Lower leg skin (tissue), 4 donors: ENCODE results near the gene FGF18. TPM values are rescaled to one million over a fixed set of nuclear protein-coding genes. Genes with fewer than 3 reads are reported as not detected.
"Not testable (repeated sequence)": the region's sequence is repeated elsewhere in the genome, so short reads cannot be mapped to it uniquely, and the experiment has no call there.

Source experiments
- DNase-seq, 2 donors: peaks; one replicate each; pipeline ENCODE4 v3.0.0-alpha.2; 2019; ENCODE audit warnings: low spot score in 2 of 2
- H3K4me3 ChIP-seq: fragments of 200-600 bp; sonication (generic); 2 replicates; pipeline ENCODE4 v1.5.1; 2017; ENCODE audit warnings: mild to moderate bottlenecking, low read depth; ENCODE audit not compliant: poor library complexity, severe bottlenecking
- CTCF ChIP-seq, 3 donors: fragments of 450-650 bp; IDR thresholded peaks; one replicate each; pipeline ENCODE4 v1.5.1; 2016; ENCODE audit warnings: antibody characterized with exemption in 3 of 3, mild to moderate bottlenecking in 3 of 3, moderate library complexity in 2 of 3
- POLR2A ChIP-seq, 2 donors: fragments of 450-650 bp; IDR thresholded peaks; one replicate each; pipeline ENCODE4 v1.6.1; 2016 to 2017; ENCODE audit warnings: antibody characterized with exemption in 2 of 2, mild to moderate bottlenecking in 1 of 2, moderate library complexity in 1 of 2
- WGBS, 2 donors: methylation state at CpG; one replicate each; pipeline ENCODE4 v1.1.5; 2018; 5-methylcytosine and 5-hydroxymethylcytosine counted together
- intact Hi-C: fragments of 100-400 bp; cut with DNase I; formaldehyde crosslinking; loops from one replicate; pipeline ENCODE4 v1.15.0; 2023; ENCODE audit warnings: low total_unique reads
- total RNA-seq, 4 donors: library from RNA; depleted of rRNA; stranded (reverse); fragments of >200 nt; gene quantifications; one replicate each; pipeline ENCODE4 v1.1.0, GENCODE V29; 2016

The FGF18 gene
- total RNA-seq, 4 donors from 2014 or later: 0.27 to 2.5 TPM; not detected in 2

DNA sequence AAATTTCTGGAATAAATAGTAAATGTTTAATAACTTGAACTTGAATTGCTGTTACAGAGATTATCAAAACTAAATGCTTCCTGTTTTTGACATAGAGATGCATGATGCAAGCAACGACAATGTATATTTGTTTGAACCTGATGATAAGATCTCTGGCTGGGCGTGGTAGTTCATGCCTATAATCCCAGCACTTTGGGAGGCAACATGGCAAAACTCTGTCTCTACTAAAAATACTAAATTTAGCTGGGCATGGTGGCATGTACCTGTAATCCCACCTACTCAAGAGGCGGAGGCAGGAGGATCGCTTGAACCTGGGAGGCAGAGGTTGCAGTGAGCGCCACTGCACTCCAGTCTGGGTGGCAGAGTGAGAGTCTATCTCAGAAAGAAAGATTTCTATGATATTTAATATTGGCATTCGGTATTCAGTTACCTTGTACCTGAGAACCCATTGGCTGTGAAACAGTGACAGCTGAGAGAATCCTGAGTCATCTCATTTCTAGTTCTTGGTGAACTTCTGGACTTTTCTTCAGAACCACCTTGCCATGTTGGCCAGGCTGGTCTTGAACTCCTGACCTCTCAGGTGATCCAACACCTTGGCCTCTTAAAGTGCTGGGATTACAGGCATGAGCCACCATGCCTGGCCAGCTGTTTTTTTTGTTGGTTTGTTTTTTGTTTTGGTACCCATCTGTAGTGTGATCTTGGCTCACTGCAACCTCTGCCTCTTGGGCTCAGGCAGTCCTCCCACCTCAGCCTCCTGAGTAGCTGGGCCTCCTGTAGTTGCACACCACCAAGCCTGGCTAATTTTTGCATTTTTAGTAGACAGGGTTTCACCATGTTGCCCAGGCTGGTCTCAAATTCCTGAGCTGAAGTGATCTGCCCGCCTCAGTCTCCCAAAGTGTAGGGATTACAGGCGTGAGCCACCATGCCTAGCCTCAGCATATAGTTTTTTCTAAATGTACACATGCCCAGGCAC is 10.0 kb upstream of the FGF18 start:
- H3K4me3 ChIP-seq: no peak overlapping the region
- WGBS, 2 donors: 82 to 85% methylated on average over 8 of the region's 8 CpGs
- intact Hi-C loops: loop anchor here (10.0 kb wide), 1 partner anchor 645 kb away; no protein-coding TSS in a partner anchor
- peak in 1 of 2 donors; percentile 32 for DNase-seq
- no peak for TF ChIP-seq POLR2A (IDR thresholded peaks at IDR 0.05)
- TF ChIP-seq CTCF (IDR thresholded peaks at IDR 0.05): no peak

- TF ChIP-seq CTCF (IDR thresholded peaks at IDR 0.05) (no peak), POLR2A (IDR thresholded peaks at IDR 0.05) (no peak)
- no peak for DNase-seq
- WGBS, 2 donors: 0 to 40% methylated on average over 1 of the region's 1 CpG
- intact Hi-C loops: loop anchor here (10.0 kb wide), 1 partner anchor 645 kb away; no protein-coding TSS in a partner anchor
- no peak overlapping the region for H3K4me3 ChIP-seq
These were observed 9.3 kb upstream of the FGF18 start for GRCh38 chr5:171410181-171410580.

DNA sequence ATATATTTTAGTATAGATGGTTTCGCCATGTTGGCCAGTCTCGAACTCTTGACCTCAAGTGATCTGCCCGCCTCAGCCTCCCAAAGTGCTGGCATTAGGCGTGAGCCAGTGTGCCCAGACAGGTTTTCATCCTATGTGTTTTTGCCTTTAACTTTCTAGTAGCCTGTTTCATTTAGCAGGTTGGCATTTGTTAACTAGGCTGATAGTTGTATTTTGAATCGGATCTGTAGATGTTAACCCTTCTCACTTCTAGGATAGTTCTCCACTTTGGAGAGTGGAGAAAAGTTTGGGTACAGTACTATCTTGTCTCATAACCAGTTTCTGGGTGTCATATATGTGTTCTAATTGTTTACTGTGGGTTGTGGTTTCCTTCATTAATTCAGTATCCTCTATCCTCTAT is 7.3 kb upstream of the FGF18 start:
- intact Hi-C loops: loop anchor here (10.0 kb wide), 1 partner anchor 643 kb away; no protein-coding TSS in a partner anchor

DNA sequence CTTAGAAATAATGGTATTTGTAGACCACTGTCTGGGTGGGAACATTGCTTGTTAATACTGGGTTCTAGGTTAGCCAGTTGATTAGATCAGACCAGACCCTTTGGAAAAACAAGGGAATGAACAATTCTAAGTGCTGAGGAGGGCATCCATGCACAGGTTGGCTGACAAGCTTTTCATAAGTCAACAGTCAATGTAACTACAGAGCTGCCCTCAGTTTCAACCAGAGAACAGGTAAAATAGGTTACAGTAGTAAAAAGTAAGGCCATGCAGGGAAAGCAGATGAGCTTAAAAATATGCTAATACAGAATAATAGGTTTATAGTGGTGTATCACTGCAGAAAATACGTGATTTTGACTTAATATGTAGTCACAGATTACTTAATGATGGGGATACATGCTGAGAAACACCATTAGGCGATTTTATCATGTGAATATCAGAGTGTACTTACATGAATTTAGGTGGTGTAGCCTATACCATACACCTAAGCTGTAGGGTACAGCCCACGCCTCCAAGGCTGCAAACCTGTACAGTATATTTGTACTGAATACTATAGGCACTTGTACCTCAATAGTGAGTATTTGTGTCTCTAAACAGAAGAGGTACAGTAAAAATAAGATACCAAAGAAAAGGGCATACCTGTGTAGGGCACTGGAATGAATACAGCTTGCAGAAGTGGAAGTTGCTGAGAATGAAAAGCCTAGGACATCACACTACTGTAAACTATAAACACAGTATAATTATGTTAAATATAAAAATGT is 6.1 kb upstream of the FGF18 start:
- intact Hi-C loops: loop anchor here (10.0 kb wide), 1 partner anchor 641 kb away; no protein-coding TSS in a partner anchor
- DNase-seq: no peak
- TF ChIP-seq POLR2A (IDR thresholded peaks at IDR 0.05): no peak
- TF ChIP-seq CTCF (IDR thresholded peaks at IDR 0.05): no peak
- H3K4me3 ChIP-seq: no peak overlapping the region
- WGBS, 2 donors: 86 to 88% methylated on average over 3 of the region's 3 CpGs

More for the DNA sequence above, 7.3 kb upstream of the FGF18 start:
- no peak overlapping the region for H3K4me3 ChIP-seq
- TF ChIP-seq CTCF (IDR thresholded peaks at IDR 0.05) (no peak), POLR2A (IDR thresholded peaks at IDR 0.05) (no peak)
- no peak for DNase-seq
- 88 to 95% methylated on average over 5 of the region's 5 CpGs for WGBS, 2 donors

DNA sequence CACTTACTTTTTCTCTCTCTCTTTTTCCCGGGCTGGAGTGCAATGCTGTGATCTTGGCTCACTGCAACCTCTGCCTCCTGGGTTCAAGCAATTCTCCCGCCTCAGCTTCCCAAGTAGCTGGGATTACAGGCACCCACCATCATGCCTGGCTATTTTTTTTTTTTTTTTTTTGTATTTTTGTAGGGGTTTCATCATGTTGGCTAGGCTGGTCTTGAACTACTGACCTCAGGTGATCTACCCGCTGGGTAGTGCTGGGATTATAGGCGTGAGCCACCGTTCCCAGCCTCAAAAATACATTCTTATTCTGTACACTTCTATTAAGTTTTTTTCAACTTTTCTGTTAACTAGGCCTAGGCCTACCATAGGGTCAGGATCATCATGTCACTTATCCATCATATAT is 5.5 kb upstream of the FGF18 start:
- DNase-seq, H3K4me3 ChIP-seq: not testable (repeated sequence)
- intact Hi-C loops: loop anchor here (10.0 kb wide), 1 partner anchor 641 kb away; no protein-coding TSS in a partner anchor
- 85 to 92% methylated on average over 5 of the region's 5 CpGs for WGBS, 2 donors
